Liver (tissue), 9 donors: Measurements from ENCODE around the gene SEC22C. TPM values are rescaled to one million over a fixed set of nuclear protein-coding genes. Genes with fewer than 3 reads are reported as not detected.

ENCODE experiments used
- DNase-seq: peaks from one replicate; pipeline ENCODE4 v3.0.0-alpha.2; 2017; ENCODE audit warnings: low spot score
- H3K27ac ChIP-seq, 2 donors: one replicate each; pipeline ENCODE4 v1.7.0; 2013; ENCODE audit warnings: inconsistent platforms in 2 of 2, low read length in 2 of 2, control low read depth in 1 of 2, low read depth in 1 of 2, mild to moderate bottlenecking in 1 of 2
- H3K27me3 ChIP-seq, 4 donors: one replicate each; pipeline versions ENCODE4 v1.6.1 to v1.7.0; 2013; ENCODE audit warnings: low read length in 3 of 4, inconsistent platforms in 1 of 4, mild to moderate bottlenecking in 1 of 4, moderate library complexity in 1 of 4; ENCODE audit not compliant: control insufficient read depth in 4 of 4, insufficient read depth in 4 of 4
- H3K36me3 ChIP-seq, 4 donors: one replicate each; pipeline versions ENCODE4 v1.6.1 to v1.7.0; 2013; ENCODE audit warnings: low read length in 3 of 4, mild to moderate bottlenecking in 3 of 4, low read depth in 1 of 4, moderate library complexity in 1 of 4; ENCODE audit not compliant: control insufficient read depth in 4 of 4, insufficient read depth in 3 of 4
- H3K4me1 ChIP-seq, 4 donors: one replicate each; pipeline versions ENCODE4 v1.6.1 to v1.7.0; 2013; ENCODE audit warnings: low read length in 3 of 4, mild to moderate bottlenecking in 3 of 4, moderate library complexity in 1 of 4; ENCODE audit not compliant: control insufficient read depth in 4 of 4, insufficient read depth in 4 of 4
- H3K4me3 ChIP-seq, 3 donors: one replicate each; pipeline versions ENCODE4 v1.6.1 to v1.7.0; 2013; ENCODE audit warnings: low read length in 3 of 3, control low read depth in 1 of 3, low read depth in 1 of 3, mild to moderate bottlenecking in 1 of 3
- H3K9ac ChIP-seq, 2 donors: one replicate each; pipeline ENCODE4 v1.7.0; 2013; ENCODE audit warnings: low read length in 2 of 2, mild to moderate bottlenecking in 2 of 2, moderate library complexity in 2 of 2, control low read depth in 1 of 2, low read depth in 1 of 2
- H3K9me3 ChIP-seq, 4 donors: one replicate each; pipeline versions ENCODE4 v1.6.1 to v1.7.0; 2013; ENCODE audit warnings: low read length in 3 of 4; ENCODE audit not compliant: control insufficient read depth in 4 of 4
- ATF3 ChIP-seq: IDR thresholded peaks from 2 replicates; pipeline ENCODE4 v1.6.1; 2016; ENCODE audit warnings: antibody characterized with exemption
- CTCF ChIP-seq: fragments of 150-350 bp; IDR thresholded peaks from 2 replicates; pipeline ENCODE4 v1.5.1; 2017; ENCODE audit warnings: improper control_type of control experiment, low read depth, low read length; ENCODE audit not compliant: missing input control
- EGR1 ChIP-seq, 2 donors: IDR thresholded peaks; 2 replicates each; pipeline ENCODE4 v1.6.1; 2016 to 2018; ENCODE audit warnings: antibody characterized with exemption in 2 of 2, low read depth in 2 of 2
- FOXA1 ChIP-seq: IDR thresholded peaks from 2 replicates; pipeline ENCODE4 v1.6.1; 2016; ENCODE audit warnings: antibody characterized with exemption
- FOXA2 ChIP-seq: IDR thresholded peaks from 2 replicates; pipeline ENCODE4 v1.6.1; 2016; ENCODE audit warnings: antibody characterized with exemption
- HNF4G ChIP-seq: IDR thresholded peaks from 2 replicates; pipeline ENCODE4 v1.6.1; 2016; ENCODE audit warnings: antibody characterized with exemption
- JUND ChIP-seq, 2 donors: IDR thresholded peaks; 2 replicates each; pipeline ENCODE4 v1.6.1; 2016; ENCODE audit warnings: antibody characterized with exemption in 2 of 2
- MAX ChIP-seq: IDR thresholded peaks from 2 replicates; pipeline ENCODE4 v1.6.1; 2016; ENCODE audit warnings: antibody characterized with exemption
- NR2F2 ChIP-seq: IDR thresholded peaks from 2 replicates; pipeline ENCODE4 v1.6.1; 2016; ENCODE audit warnings: antibody characterized with exemption
- RAD21 ChIP-seq, 2 donors: IDR thresholded peaks; 2 replicates each; pipeline ENCODE4 v1.6.1; 2016; ENCODE audit warnings: antibody characterized with exemption in 2 of 2, mild to moderate bottlenecking in 2 of 2
- REST ChIP-seq: IDR thresholded peaks from 2 replicates; pipeline ENCODE4 v1.6.1; 2016; ENCODE audit warnings: antibody characterized with exemption, mild to moderate bottlenecking
- RXRA ChIP-seq, 2 donors: IDR thresholded peaks; 2 replicates each; pipeline ENCODE4 v1.6.1; 2017 to 2018; ENCODE audit warnings: antibody characterized with exemption in 2 of 2, mild to moderate bottlenecking in 1 of 2
- SP1 ChIP-seq: IDR thresholded peaks from 2 replicates; pipeline ENCODE4 v1.6.1; 2018; ENCODE audit warnings: antibody characterized with exemption, mild to moderate bottlenecking
- TAF1 ChIP-seq: conservative IDR thresholded peaks from 2 replicates; pipeline ENCODE4 v1.6.1; 2016; ENCODE audit warnings: antibody characterized with exemption, mild to moderate bottlenecking
- YY1 ChIP-seq: IDR thresholded peaks from 2 replicates; pipeline ENCODE4 v1.6.1; 2016; ENCODE audit warnings: antibody characterized with exemption, mild to moderate bottlenecking
- WGBS: extraction: QIAGEN DNeasy Blood & Tissue Kit; methylation state at CpG from one replicate; pipeline ENCODE4 v1.1.7; 2013; 5-methylcytosine and 5-hydroxymethylcytosine counted together
- polyA plus RNA-seq, 2 donors: library from polyadenylated mRNA; stranded (reverse) in 1 of 2; unstranded in 1 of 2; fragments of 200-250 nt in 1 of 2; fragments of >200 nt in 1 of 2; fragmentation: Nextera tagmentation in 1 of 2; extraction: Ambion mirVana in 1 of 2; gene quantifications; one replicate each; pipeline versions ENCODE4 v1.2.1 to v1.2.3, GENCODE V29; 2013 to 2015
- total RNA-seq, 2 donors: library from RNA; depleted of rRNA; stranded (reverse); fragments of >200 nt; gene quantifications; one replicate each; pipeline ENCODE4 v1.2.3, GENCODE V29; 2014
- TF ChIP-seq, protein P1 (sequence below): IDR thresholded peaks from 2 replicates; pipeline ENCODE4 v1.6.1; 2016; ENCODE audit warnings: antibody characterized with exemption
- donor health status: healthy.
- donor health status: healthy.
- donor health status: healthy.
- donor health status: healthy.
- donor health status: healthy.

Gene SEC22C
- total and polyA plus RNA-seq, 4 donors, result 14.5 to 48.5 (median 17.8) TPM

- TF ChIP-seq CTCF (no peak), FOXA2 (no peak), JUND (IDR thresholded peaks at IDR 0.05) (no peak), ATF3 (no peak), EGR1 (IDR thresholded peaks at IDR 0.05; ENCODE audit: low read depth in 2 of 2) (no peak), RAD21 (IDR thresholded peaks at IDR 0.05) (no peak), FOXA1 (no peak), MAX (no peak), NR2F2 (no peak)
- TF ChIP-seq, protein P1, sequence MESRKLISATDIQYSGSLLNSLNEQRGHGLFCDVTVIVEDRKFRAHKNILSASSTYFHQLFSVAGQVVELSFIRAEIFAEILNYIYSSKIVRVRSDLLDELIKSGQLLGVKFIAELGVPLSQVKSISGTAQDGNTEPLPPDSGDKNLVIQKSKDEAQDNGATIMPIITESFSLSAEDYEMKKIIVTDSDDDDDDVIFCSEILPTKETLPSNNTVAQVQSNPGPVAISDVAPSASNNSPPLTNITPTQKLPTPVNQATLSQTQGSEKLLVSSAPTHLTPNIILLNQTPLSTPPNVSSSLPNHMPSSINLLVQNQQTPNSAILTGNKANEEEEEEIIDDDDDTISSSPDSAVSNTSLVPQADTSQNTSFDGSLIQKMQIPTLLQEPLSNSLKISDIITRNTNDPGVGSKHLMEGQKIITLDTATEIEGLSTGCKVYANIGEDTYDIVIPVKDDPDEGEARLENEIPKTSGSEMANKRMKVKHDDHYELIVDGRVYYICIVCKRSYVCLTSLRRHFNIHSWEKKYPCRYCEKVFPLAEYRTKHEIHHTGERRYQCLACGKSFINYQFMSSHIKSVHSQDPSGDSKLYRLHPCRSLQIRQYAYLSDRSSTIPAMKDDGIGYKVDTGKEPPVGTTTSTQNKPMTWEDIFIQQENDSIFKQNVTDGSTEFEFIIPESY, result no peak
- peak; percentile 8 for DNase-seq
- H3K9ac ChIP-seq, result no peak overlapping the region
- no peak overlapping the region for H3K4me3 ChIP-seq
- H3K36me3 ChIP-seq, result no peaks in the 10 kb centered on the region
- 88% methylated on average over 13 of the region's 13 CpGs for WGBS
- no peaks in the 10 kb centered on the region for H3K9me3 ChIP-seq
- H3K27ac ChIP-seq, result no peak overlapping the region
- H3K4me1 ChIP-seq, result peaks cover 2 to 21% (median 12%) of the 10 kb centered on the region in 4 donors
- peaks cover 0 to 1% (median 0%) of the 10 kb centered on the region in 4 donors for H3K27me3 ChIP-seq
These were observed 82.8 kb downstream of the SEC22C start for GRCh38 chr3:42498791-42499477.

- Histone ChIP-seq H3K9ac (no peak overlapping the region), H3K4me3 (no peak overlapping the region)
- TF ChIP-seq RXRA (IDR thresholded peaks at IDR 0.05), result no peak
- no peak for TF ChIP-seq CTCF
- TF ChIP-seq SP1, result no peak
- no peak for TF ChIP-seq HNF4G
- no peak for TF ChIP-seq RAD21 (IDR thresholded peaks at IDR 0.05)
- TF ChIP-seq REST, result no peak
- TF ChIP-seq FOXA1, result no peak
- no peak for TF ChIP-seq NR2F2
- no peak for TF ChIP-seq FOXA2
- no peak for TF ChIP-seq ATF3
- no peak for TF ChIP-seq JUND (IDR thresholded peaks at IDR 0.05)
- no peak for TF ChIP-seq YY1
- no peak for TF ChIP-seq TAF1
- TF ChIP-seq, protein P1, result no peak
- no peak for TF ChIP-seq MAX
- no peak for TF ChIP-seq EGR1 (IDR thresholded peaks at IDR 0.05; ENCODE audit: low read depth in 2 of 2)
These were observed 83.7 kb downstream of the SEC22C start for GRCh38 chr3:42498034-42498433.

More at GRCh38 chr3:42498034-42498433, 83.7 kb downstream of the SEC22C start:
- 51% methylated on average over 1 of the region's 1 CpG for WGBS
- H3K4me1 ChIP-seq, result peaks cover 2 to 19% (median 12%) of the 10 kb centered on the region in 4 donors
- H3K36me3 ChIP-seq, result no peaks in the 10 kb centered on the region
- H3K9me3 ChIP-seq, result no peaks in the 10 kb centered on the region
- peaks cover 0 to 1% (median 0%) of the 10 kb centered on the region in 4 donors for H3K27me3 ChIP-seq
- peak; percentile 14 for DNase-seq
- no peak overlapping the region for H3K27ac ChIP-seq
